SK-N-SH treated with all-trans-retinoic acid at 6 μM for 48 hours (cell line): Measurements from ENCODE around the gene ACKR2.

Experiments
- ATAC-seq: fragments of 200-7000 bp; cut with Tn5 transposase; 3 replicates; pipeline ENCODE4 v1.9.1; 2020; ENCODE audit warnings: mild to moderate bottlenecking, moderate library complexity
- ARNTL ChIP-seq: fragments of 450-650 bp; formaldehyde crosslinking; IDR thresholded peaks from 2 replicates; pipeline ENCODE4 v1.5.0; 2020; ENCODE audit warnings: low read depth, mild to moderate bottlenecking, moderate library complexity, borderline replicate concordance
- BACH2 ChIP-seq: fragments of 250-450 bp; sonication (Bioruptor Pico); IDR thresholded peaks from 2 replicates; pipeline ENCODE4 v1.9.0; 2021; ENCODE audit warnings: mild to moderate bottlenecking, borderline replicate concordance
- CREB5 ChIP-seq: fragments of 250-450 bp; sonication (Bioruptor Pico); IDR thresholded peaks from 2 replicates; pipeline ENCODE4 v1.5.1; 2020; ENCODE audit warnings: low read depth, mild to moderate bottlenecking, moderate library complexity
- CSDC2 ChIP-seq: fragments of 250-450 bp; sonication (Bioruptor Pico); IDR thresholded peaks from 2 replicates; pipeline ENCODE4 v1.5.0; 2020; ENCODE audit warnings: mild to moderate bottlenecking, moderate library complexity
- CSRNP3 ChIP-seq: fragments of 250-450 bp; sonication (Bioruptor Pico); IDR thresholded peaks from 2 replicates; pipeline ENCODE4 v1.5.1; 2021; ENCODE audit warnings: mild to moderate bottlenecking, moderate library complexity
- ESRRG ChIP-seq: fragments of 250-450 bp; sonication (Bioruptor Pico); IDR thresholded peaks from 2 replicates; pipeline ENCODE4 v1.6.1; 2021; ENCODE audit warnings: mild to moderate bottlenecking
- GLIS3 ChIP-seq: fragments of 250-450 bp; sonication (Bioruptor Pico); IDR thresholded peaks from 2 replicates; pipeline ENCODE4 v1.5.0; 2020; ENCODE audit warnings: mild to moderate bottlenecking, moderate library complexity
- ISL1 ChIP-seq: fragments of 250-450 bp; sonication (Bioruptor Pico); IDR thresholded peaks from 2 replicates; pipeline ENCODE4 v2.1.2; 2022; ENCODE audit warnings: mild to moderate bottlenecking, moderate library complexity
- POU6F1 ChIP-seq: fragments of 250-450 bp; sonication (Bioruptor Pico); IDR thresholded peaks from 2 replicates; pipeline ENCODE4 v1.8.0; 2021; ENCODE audit warnings: low read depth, mild to moderate bottlenecking, moderate library complexity, borderline replicate concordance
- PPARA ChIP-seq: fragments of 250-450 bp; sonication (Bioruptor Pico); IDR thresholded peaks from 2 replicates; pipeline ENCODE4 v1.5.0; 2020; ENCODE audit warnings: mild to moderate bottlenecking, borderline replicate concordance
- RARB ChIP-seq: fragments of 250-450 bp; sonication (Bioruptor Pico); IDR thresholded peaks from 2 replicates; pipeline ENCODE4 v1.8.0; 2021; ENCODE audit warnings: mild to moderate bottlenecking, moderate library complexity
- SNAI2 ChIP-seq: fragments of 250-450 bp; sonication (Bioruptor Pico); IDR thresholded peaks from 2 replicates; pipeline ENCODE4 v1.5.0; 2020; ENCODE audit warnings: mild to moderate bottlenecking, moderate library complexity
- TCF4 ChIP-seq: fragments of 250-450 bp; sonication (Bioruptor Pico); IDR thresholded peaks from 2 replicates; pipeline ENCODE4 v1.8.0; 2021; ENCODE audit warnings: mild to moderate bottlenecking, moderate library complexity, borderline replicate concordance
- TOX ChIP-seq: fragments of 250-450 bp; sonication (Bioruptor Pico); IDR thresholded peaks from 2 replicates; pipeline ENCODE4 v1.8.0; 2021; ENCODE audit warnings: mild to moderate bottlenecking, moderate library complexity, borderline replicate concordance
- TSHZ2 ChIP-seq: fragments of 250-450 bp; sonication (Bioruptor Pico); IDR thresholded peaks from 2 replicates; pipeline ENCODE4 v1.5.0; 2020; ENCODE audit warnings: mild to moderate bottlenecking, moderate library complexity
- ZFP30 ChIP-seq: fragments of 450-650 bp; formaldehyde crosslinking; IDR thresholded peaks from 2 replicates; pipeline ENCODE4 v1.5.0; 2022; ENCODE audit warnings: mild to moderate bottlenecking, moderate library complexity
- ZNF565 ChIP-seq: fragments of 450-650 bp; formaldehyde crosslinking; conservative IDR thresholded peaks from 2 replicates; pipeline ENCODE4 v1.5.0; 2020; ENCODE audit warnings: low read depth, mild to moderate bottlenecking, moderate library complexity
- ZNF8 ChIP-seq: fragments of 450-650 bp; formaldehyde crosslinking; IDR thresholded peaks from 2 replicates; pipeline ENCODE4 v1.5.0; 2020; ENCODE audit warnings: mild to moderate bottlenecking, moderate library complexity
- TF ChIP-seq, protein P1 (sequence below): fragments of 250-450 bp; sonication (Bioruptor Pico); IDR thresholded peaks from 2 replicates; pipeline ENCODE4 v1.8.0; 2020; ENCODE audit warnings: mild to moderate bottlenecking, moderate library complexity, borderline replicate concordance

Gene ACKR2

GRCh38 chr3:42846685-42847522 is 37.7 kb downstream of the ACKR2 start:
- no peak; the same call in 2 of the 3 replicates for ATAC-seq
- TF ChIP-seq, protein P1, sequence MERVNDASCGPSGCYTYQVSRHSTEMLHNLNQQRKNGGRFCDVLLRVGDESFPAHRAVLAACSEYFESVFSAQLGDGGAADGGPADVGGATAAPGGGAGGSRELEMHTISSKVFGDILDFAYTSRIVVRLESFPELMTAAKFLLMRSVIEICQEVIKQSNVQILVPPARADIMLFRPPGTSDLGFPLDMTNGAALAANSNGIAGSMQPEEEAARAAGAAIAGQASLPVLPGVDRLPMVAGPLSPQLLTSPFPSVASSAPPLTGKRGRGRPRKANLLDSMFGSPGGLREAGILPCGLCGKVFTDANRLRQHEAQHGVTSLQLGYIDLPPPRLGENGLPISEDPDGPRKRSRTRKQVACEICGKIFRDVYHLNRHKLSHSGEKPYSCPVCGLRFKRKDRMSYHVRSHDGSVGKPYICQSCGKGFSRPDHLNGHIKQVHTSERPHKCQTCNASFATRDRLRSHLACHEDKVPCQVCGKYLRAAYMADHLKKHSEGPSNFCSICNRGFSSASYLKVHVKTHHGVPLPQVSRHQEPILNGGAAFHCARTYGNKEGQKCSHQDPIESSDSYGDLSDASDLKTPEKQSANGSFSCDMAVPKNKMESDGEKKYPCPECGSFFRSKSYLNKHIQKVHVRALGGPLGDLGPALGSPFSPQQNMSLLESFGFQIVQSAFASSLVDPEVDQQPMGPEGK (CRISPR knock-in tag): no peak
- TF ChIP-seq ARNTL (CRISPR knock-in tag) (no peak), TOX (CRISPR knock-in tag) (no peak), CREB5 (CRISPR knock-in tag) (no peak), ZFP30 (CRISPR knock-in tag) (no peak)

DNA sequence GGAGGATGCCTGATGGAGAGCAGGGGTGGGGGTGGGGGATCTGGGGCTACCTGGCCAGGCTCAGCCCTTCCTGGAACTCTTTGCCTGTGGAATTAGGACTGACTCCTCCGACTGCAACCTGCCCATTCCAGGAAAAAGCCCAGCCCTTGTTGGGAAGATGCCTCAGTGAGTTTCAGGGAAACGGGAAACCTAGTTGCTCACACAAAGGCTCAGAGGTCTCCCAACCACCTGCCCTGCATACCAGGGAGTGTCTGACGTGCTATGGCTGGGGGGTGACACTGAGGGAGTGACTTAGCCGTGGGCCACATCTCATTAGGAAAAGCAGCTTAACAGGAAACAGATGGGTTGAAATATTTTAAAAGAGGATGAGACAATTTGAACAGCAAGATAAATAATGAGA is 38.5 kb downstream of the ACKR2 start:
- TF ChIP-seq ZNF565 (CRISPR knock-in tag): no peak
- TF ChIP-seq SNAI2: no peak
- no peak for TF ChIP-seq ZNF8 (CRISPR knock-in tag)
- no peak for TF ChIP-seq PPARA (CRISPR knock-in tag)
- no peak for TF ChIP-seq CSRNP3 (CRISPR knock-in tag)
- no peak for TF ChIP-seq ZFP30 (CRISPR knock-in tag)
- no peak for TF ChIP-seq CREB5 (CRISPR knock-in tag)
- TF ChIP-seq ISL1: no peak
- no peak for TF ChIP-seq ESRRG
- no peak for TF ChIP-seq CSDC2
- no peak for TF ChIP-seq TCF4 (CRISPR knock-in tag)
- no peak for TF ChIP-seq POU6F1 (CRISPR knock-in tag)
- no peak for TF ChIP-seq ARNTL (CRISPR knock-in tag)
- no peak for TF ChIP-seq TSHZ2 (CRISPR knock-in tag)
- no peak for TF ChIP-seq RARB (CRISPR knock-in tag)
- TF ChIP-seq, protein P1 (CRISPR knock-in tag): no peak
- no peak for TF ChIP-seq BACH2
- no peak for TF ChIP-seq GLIS3 (CRISPR knock-in tag)
- no peak for ATAC-seq
